CD4-positive, alpha-beta T cell (primary cell): Measurements from ENCODE around the gene TMEM108. TPM values are rescaled to one million over a fixed set of nuclear protein-coding genes. Genes with fewer than 3 reads are reported as not detected.

Experiments used
- ATAC-seq: fragments of 200-7000 bp; cut with Tn5 transposase; one replicate; pipeline ENCODE4 v1.10.0; 2022; ENCODE audit warnings: mild to moderate bottlenecking; ENCODE audit not compliant: poor library complexity
- CTCF ChIA-PET: fragments of 350-600 bp; sonication (Branson Sonifier 250); formaldehyde crosslinking; loops from one replicate; lab custom pipeline; 2021; ENCODE audit warnings: antibody characterized with exemption, inconsistent platforms; lab: Charles Lee
- POLR2A ChIA-PET: fragments of 350-600 bp; sonication (Branson Sonifier 250); formaldehyde crosslinking; loops from one replicate; lab custom pipeline; 2021; ENCODE audit warnings: antibody characterized with exemption, inconsistent platforms; lab: Charles Lee
- DNase-seq, 14 experiments: peaks; one replicate each; pipeline ENCODE4 v3.0.0-alpha.2; 2013 to 2020; ENCODE audit warnings: mixed read lengths in 2 of 14
- H3K27ac ChIP-seq, 2 donors: one replicate each; pipeline versions ENCODE4 v1.5.1 to v1.7.0; 2013; ENCODE audit warnings: low read length in 2 of 2, low read depth in 1 of 2, mild to moderate bottlenecking in 1 of 2
- H3K27me3 ChIP-seq, 2 experiments: 1 replicate in 1 of 2; 2 replicates in 1 of 2; pipeline versions ENCODE4 v1.6.1 to v1.7.0; 2013; ENCODE audit warnings: low read length in 2 of 2, control low read depth in 1 of 2, mild to moderate bottlenecking in 1 of 2, moderate library complexity in 1 of 2; ENCODE audit not compliant: insufficient read depth in 2 of 2, control insufficient read depth in 1 of 2
- H3K36me3 ChIP-seq: one replicate; pipeline ENCODE4 v1.6.1; 2013; ENCODE audit warnings: low read length, control low read depth; ENCODE audit not compliant: insufficient read depth
- H3K4me1 ChIP-seq: one replicate; pipeline ENCODE4 v1.6.1; 2013; ENCODE audit warnings: low read length, control low read depth; ENCODE audit not compliant: insufficient read depth
- H3K4me3 ChIP-seq: one replicate; pipeline ENCODE4 v1.5.1; 2013; ENCODE audit warnings: mild to moderate bottlenecking, low read length, moderate library complexity
- H3K9me3 ChIP-seq, 2 experiments: 1 replicate in 1 of 2; 2 replicates in 1 of 2; pipeline versions ENCODE4 v1.6.1 to v1.7.0; 2013; ENCODE audit warnings: low read length in 2 of 2, mild to moderate bottlenecking in 2 of 2, control low read depth in 1 of 2, moderate library complexity in 1 of 2; ENCODE audit not compliant: control insufficient read depth in 1 of 2, insufficient read depth in 1 of 2
- H3K27ac Mint-ChIP-seq: one replicate; pipeline ENCODE4 v1.8.0; 2020; ENCODE audit warnings: mixed read lengths
- H3K27me3 Mint-ChIP-seq: one replicate; pipeline ENCODE4 v1.8.0; 2021; ENCODE audit warnings: mixed read lengths
- H3K36me3 Mint-ChIP-seq: one replicate; pipeline ENCODE4 v1.8.0; 2021; ENCODE audit warnings: low read depth, mixed read lengths
- H3K4me1 Mint-ChIP-seq: one replicate; pipeline ENCODE4 v1.8.0; 2021; ENCODE audit warnings: low read depth, mixed read lengths
- H3K4me3 Mint-ChIP-seq: one replicate; pipeline ENCODE4 v1.8.0; 2020; ENCODE audit warnings: mild to moderate bottlenecking, mixed read lengths
- H3K9me3 Mint-ChIP-seq: one replicate; pipeline ENCODE4 v1.8.0; 2020; ENCODE audit warnings: mixed read lengths
- intact Hi-C, 2 experiments: fragments of 100-400 bp; cut with DNase I in 1 of 2; cut with micrococcal nuclease in 1 of 2; formaldehyde crosslinking; loops; one replicate each; pipeline versions ENCODE4 v1.15.1 to v1.9.0; 2023 to 2025; cut with DNase I, micrococcal nuclease
- total RNA-seq, 174 experiments: library from RNA in 2 of 174; stranded (reverse) in 2 of 174; gene quantifications; one replicate each; pipeline ENCODE4 v1.2.3 and lab custom pipeline; 2021 to 2026
- TF ChIP-seq, protein P1 (sequence below): fragments of 200-600 bp; IDR thresholded peaks from one replicate; pipeline ENCODE4 v1.8.0; 2022; ENCODE audit warnings: antibody characterized with exemption, mild to moderate bottlenecking

TMEM108 gene
- total RNA-seq, 2 experiments from 2014 or later: not detected

DNA sequence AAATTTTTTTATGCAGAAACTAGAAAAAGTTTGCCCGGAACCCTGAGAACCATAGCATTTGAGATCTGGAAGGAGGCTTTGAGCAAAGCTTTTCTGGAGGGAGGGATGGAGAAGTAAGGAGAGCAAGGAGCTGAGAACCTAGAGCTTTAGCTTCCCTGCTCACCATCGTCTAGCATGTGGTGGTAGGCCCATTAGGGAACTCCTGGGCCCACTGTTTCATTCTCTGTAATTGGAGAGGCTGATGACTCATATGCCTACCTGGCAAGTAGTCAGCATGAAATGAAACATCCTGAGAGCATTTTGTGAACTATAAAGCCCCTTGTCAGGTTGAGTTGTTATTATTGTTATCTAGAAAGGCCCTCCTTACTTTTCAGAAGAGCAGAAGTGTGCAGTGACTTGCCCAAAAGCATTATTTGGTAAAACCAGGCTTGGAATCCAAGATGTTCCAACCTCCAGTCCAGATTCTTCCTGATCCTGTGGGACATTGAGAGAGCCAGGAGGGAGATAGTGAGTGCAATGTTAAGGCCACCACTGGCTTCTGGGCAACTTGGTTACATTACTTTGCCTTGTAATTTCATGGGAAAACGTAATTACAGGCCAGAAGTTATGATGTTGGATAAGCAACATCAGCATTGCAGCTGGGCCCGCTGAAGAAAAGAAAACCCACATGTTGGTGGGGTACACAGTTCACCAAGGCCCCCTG is 257.2 kb downstream of the TMEM108 start:
- Mint-ChIP-seq H3K27me3 (peaks cover 6% of the 10 kb centered on the region), H3K4me3 (no peak overlapping the region), H3K36me3 (no peaks in the 10 kb centered on the region), H3K9me3 (no peaks in the 10 kb centered on the region), H3K4me1 (no peaks in the 10 kb centered on the region), H3K27ac (no peak overlapping the region)
- Histone ChIP-seq H3K27ac (no peak overlapping the region), H3K9me3 (no peaks in the 10 kb centered on the region), H3K36me3 (no peaks in the 10 kb centered on the region), H3K27me3 (no peaks in the 10 kb centered on the region), H3K4me1 (no peaks in the 10 kb centered on the region), H3K4me3 (no peak overlapping the region)
- POLR2A ChIA-PET: no interaction called here
- DNase-seq (no peak), ATAC-seq (no peak)
- CTCF ChIA-PET: no interaction called here
- intact Hi-C loops: no loop called here
- TF ChIP-seq, protein P1, sequence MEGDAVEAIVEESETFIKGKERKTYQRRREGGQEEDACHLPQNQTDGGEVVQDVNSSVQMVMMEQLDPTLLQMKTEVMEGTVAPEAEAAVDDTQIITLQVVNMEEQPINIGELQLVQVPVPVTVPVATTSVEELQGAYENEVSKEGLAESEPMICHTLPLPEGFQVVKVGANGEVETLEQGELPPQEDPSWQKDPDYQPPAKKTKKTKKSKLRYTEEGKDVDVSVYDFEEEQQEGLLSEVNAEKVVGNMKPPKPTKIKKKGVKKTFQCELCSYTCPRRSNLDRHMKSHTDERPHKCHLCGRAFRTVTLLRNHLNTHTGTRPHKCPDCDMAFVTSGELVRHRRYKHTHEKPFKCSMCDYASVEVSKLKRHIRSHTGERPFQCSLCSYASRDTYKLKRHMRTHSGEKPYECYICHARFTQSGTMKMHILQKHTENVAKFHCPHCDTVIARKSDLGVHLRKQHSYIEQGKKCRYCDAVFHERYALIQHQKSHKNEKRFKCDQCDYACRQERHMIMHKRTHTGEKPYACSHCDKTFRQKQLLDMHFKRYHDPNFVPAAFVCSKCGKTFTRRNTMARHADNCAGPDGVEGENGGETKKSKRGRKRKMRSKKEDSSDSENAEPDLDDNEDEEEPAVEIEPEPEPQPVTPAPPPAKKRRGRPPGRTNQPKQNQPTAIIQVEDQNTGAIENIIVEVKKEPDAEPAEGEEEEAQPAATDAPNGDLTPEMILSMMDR: no peak

DNA sequence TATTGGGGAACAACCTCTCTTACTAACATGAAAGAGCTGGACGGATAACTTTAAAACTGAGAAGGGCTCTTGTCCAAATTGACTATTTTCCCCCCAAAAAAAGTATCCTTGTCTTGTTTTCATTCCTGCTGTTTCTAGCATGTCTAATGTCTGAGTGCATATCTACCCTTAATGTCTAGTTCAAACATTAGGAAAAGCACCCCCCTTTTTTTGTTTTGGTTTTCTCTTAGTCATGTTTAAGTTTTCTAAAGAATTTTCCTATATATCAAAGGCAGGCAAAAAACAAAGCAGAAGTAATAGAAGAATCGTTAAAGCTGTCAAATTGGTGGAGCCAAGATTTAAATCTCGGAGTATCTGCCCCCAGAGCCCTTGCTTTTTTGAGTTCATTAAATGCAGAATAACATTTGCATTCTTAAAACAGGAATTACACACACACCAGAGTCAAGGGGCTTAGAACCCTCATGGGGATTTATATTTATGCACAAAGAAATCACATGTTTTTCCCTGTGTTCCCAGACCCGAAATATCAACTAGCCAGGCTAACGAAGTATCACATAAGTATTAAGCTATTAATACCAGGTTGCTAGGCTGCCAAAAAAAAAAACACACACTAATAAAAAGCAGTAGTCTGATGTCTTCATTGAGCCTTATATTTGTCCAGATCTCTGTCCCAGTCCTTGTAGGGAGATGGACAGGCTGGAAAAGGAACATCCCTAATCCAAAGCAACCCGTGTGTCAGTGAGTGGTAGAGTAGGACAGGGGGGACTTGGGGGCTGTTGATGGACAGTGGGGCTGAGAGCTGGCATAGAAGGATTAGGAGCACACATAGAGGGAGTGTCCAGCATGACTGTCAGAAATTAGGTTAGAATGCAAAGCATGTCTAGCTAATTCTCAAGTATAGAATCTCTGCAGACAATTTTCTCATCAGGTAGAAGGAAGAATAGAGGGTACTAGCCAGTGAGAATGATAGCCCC is 258.0 kb downstream of the TMEM108 start:
- Histone ChIP-seq H3K9me3 (no peaks in the 10 kb centered on the region), H3K27me3 (no peaks in the 10 kb centered on the region), H3K27ac (no peak overlapping the region), H3K4me3 (no peak overlapping the region), H3K4me1 (no peaks in the 10 kb centered on the region), H3K36me3 (no peaks in the 10 kb centered on the region)
- Mint-ChIP-seq H3K36me3 (no peaks in the 10 kb centered on the region), H3K27ac (no peak overlapping the region), H3K9me3 (no peaks in the 10 kb centered on the region), H3K4me3 (no peak overlapping the region), H3K27me3 (peaks cover 6% of the 10 kb centered on the region), H3K4me1 (no peaks in the 10 kb centered on the region)
- ChIA-PET CTCF (no interaction called here), POLR2A (no interaction called here)
- DNase-seq (no peak), ATAC-seq (no peak)
- intact Hi-C loops: no loop called here
- TF ChIP-seq, protein P1: no peak

DNA sequence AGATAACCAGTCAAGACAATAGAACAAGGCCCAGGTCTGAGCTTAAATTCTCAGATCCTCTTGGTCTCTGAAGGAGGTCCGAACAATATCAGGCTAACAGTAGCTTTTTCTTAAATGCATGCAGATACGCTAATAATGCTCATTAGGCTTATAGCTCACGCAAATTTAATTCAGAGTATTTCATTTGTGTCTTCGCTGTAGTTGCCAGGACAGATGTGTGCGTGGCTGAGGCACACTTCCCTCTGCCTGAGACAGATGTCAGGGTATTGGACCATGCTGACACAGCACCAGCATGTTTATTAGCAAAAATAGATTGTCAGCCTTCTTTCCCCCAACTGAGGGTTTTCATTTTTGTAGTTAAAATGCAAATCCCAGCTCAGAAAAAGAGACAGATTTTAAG is 258.8 kb downstream of the TMEM108 start:
- CTCF ChIA-PET: no interaction called here
- no peak overlapping the region for H3K4me3 Mint-ChIP-seq
- no peaks in the 10 kb centered on the region for H3K27me3 ChIP-seq
- H3K36me3 Mint-ChIP-seq: no peaks in the 10 kb centered on the region
- no peak overlapping the region for H3K4me3 ChIP-seq
- DNase-seq: no peak
- no peak overlapping the region for H3K27ac ChIP-seq
- H3K4me1 Mint-ChIP-seq: no peaks in the 10 kb centered on the region
- H3K27me3 Mint-ChIP-seq: peaks cover 3% of the 10 kb centered on the region
- intact Hi-C loops: no loop called here
- H3K9me3 Mint-ChIP-seq: no peaks in the 10 kb centered on the region
- no peaks in the 10 kb centered on the region for H3K36me3 ChIP-seq
- POLR2A ChIA-PET: no interaction called here
- no peak overlapping the region for H3K27ac Mint-ChIP-seq
- H3K9me3 ChIP-seq: no peaks in the 10 kb centered on the region
- TF ChIP-seq, protein P1: no peak
- ATAC-seq: no peak
- no peaks in the 10 kb centered on the region for H3K4me1 ChIP-seq
